HG02884 (cell line): ENCODE measurements around the gene PMCH.
"Not testable (repeated sequence)": the region's sequence is repeated elsewhere in the genome, so short reads cannot be mapped to it uniquely, and the experiment has no call there.

ENCODE experiments used
- ATAC-seq: cut with Tn5 transposase; IDR thresholded peaks from one replicate; pipeline ENCODE4 v1.9.1; 2021; ENCODE audit warnings: mild to moderate bottlenecking, moderate library complexity; ENCODE audit not compliant: unreplicated experiment

Gene PMCH

DNA sequence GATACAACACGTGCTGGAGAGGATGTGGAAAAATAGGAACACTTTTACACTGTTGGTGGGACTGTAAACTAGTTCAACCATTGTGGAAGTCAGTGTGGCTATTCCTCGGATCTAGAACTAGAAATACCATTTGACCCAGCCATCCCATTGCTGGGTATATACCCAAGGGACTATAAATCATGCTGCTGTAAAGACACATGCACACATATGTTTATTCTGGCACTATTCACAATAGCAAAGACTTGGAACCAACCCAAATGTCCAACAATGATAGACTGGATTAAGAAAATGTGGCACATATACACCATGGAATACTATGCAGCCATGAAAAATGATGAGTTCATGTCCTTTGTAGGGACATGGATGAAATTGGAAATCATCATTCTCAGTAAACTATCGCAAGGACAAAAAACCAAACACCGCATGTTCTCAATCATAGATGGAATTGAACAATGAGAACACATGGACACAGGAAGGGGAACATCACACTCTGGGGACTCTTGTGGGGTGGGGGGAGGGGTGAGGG lies 50.5 kb downstream of the PMCH start:
- not testable (repeated sequence) for ATAC-seq
